HEK293T (cell line): Measurements from ENCODE around the gene VWC2L.

Experiments used
- CTBP1 ChIP-seq: fragments of 450-650 bp; IDR thresholded peaks from 2 replicates; pipeline ENCODE4 v1.6.1; 2016; ENCODE audit warnings: borderline replicate concordance
- TARDBP ChIP-seq: fragments of 450-650 bp; IDR thresholded peaks from 2 replicates; pipeline ENCODE4 v1.6.1; 2016

GRCh38 chr2:214550786-214551185, 139.9 kb downstream of the VWC2L start:
- no peak for TF ChIP-seq TARDBP
- no peak for TF ChIP-seq CTBP1
